NCI-H526 (cell line): ENCODE results near the gene PRKAR1B.

ENCODE experiments used
- DNase-seq, 2 experiments: peaks; one replicate each; lab custom pipeline; 2025; lab: John Stamatoyannopoulos, UW

Gene PRKAR1B

GRCh38 chr7:540997-541396, 186.1 kb downstream of the PRKAR1B start:
- no peak for DNase-seq

GRCh38 chr7:540579-540978, 186.5 kb downstream of the PRKAR1B start:
- no peak for DNase-seq

GRCh38 chr7:539731-540411, 187.2 kb downstream of the PRKAR1B start:
- peak; percentile 34 to 82 for DNase-seq

GRCh38 chr7:538764-539685, 188.1 kb downstream of the PRKAR1B start:
- DNase-seq = peak in 1 of 2 experiments; percentile 35

- no peak for DNase-seq
These were observed 189.0 kb downstream of the PRKAR1B start for GRCh38 chr7:537911-538634.

- peak in 1 of 2 experiments; percentile 46 for DNase-seq
These were observed 190.8 kb downstream of the PRKAR1B start for GRCh38 chr7:536231-536630.

GRCh38 chr7:534959-535358, 192.1 kb downstream of the PRKAR1B start:
- DNase-seq = no peak

GRCh38 chr7:534075-534474, 193.0 kb downstream of the PRKAR1B start:
- DNase-seq = no peak

- no peak for DNase-seq
These were observed 193.8 kb downstream of the PRKAR1B start for GRCh38 chr7:533266-533665.

- no peak for DNase-seq
These were observed 194.5 kb downstream of the PRKAR1B start for GRCh38 chr7:532379-533143.

GRCh38 chr7:531777-532176, 195.3 kb downstream of the PRKAR1B start:
- DNase-seq = no peak

- DNase-seq = no peak
These were observed 198.6 kb downstream of the PRKAR1B start for GRCh38 chr7:528451-528850.

GRCh38 chr7:527723-528122, 199.4 kb downstream of the PRKAR1B start:
- DNase-seq = no peak

- no peak for DNase-seq
These were observed 200.5 kb downstream of the PRKAR1B start for GRCh38 chr7:526460-527034.

- no peak for DNase-seq
These were observed 201.3 kb downstream of the PRKAR1B start for GRCh38 chr7:525740-526139.

- no peak for DNase-seq
These were observed 202.3 kb downstream of the PRKAR1B start for GRCh38 chr7:524800-525199.

- no peak for DNase-seq
These were observed 203.4 kb downstream of the PRKAR1B start for GRCh38 chr7:523347-524336.

- no peak for DNase-seq
These were observed 204.1 kb downstream of the PRKAR1B start for GRCh38 chr7:522951-523314.

GRCh38 chr7:522071-522950, 204.8 kb downstream of the PRKAR1B start:
- DNase-seq = peak in 1 of 2 experiments; percentile 62
